IMR-90 (cell line): ENCODE measurements around the gene CNOT9.

Source experiments
- BHLHE40 ChIP-seq: fragments of 150-350 bp; IDR thresholded peaks from 2 replicates; pipeline ENCODE4 v1.6.1; 2016; ENCODE audit warnings: mild to moderate bottlenecking, low read depth, low read length
- CEBPB ChIP-seq: IDR thresholded peaks from 2 replicates; pipeline ENCODE4 v1.6.1; 2012; ENCODE audit warnings: low read depth, low read length, improper control_type of control experiment
- MAZ ChIP-seq: IDR thresholded peaks from 2 replicates; pipeline ENCODE4 v1.6.1; 2012; ENCODE audit warnings: low read depth, mild to moderate bottlenecking, low read length, improper control_type of control experiment, moderate library complexity, borderline replicate concordance
- POLR2A ChIP-seq: IDR thresholded peaks from 2 replicates; pipeline ENCODE4 v1.6.1; 2012; ENCODE audit warnings: mild to moderate bottlenecking, low read depth, low read length
- SMC3 ChIP-seq: fragments of 150-350 bp; IDR thresholded peaks from 2 replicates; pipeline ENCODE4 v1.6.1; 2016; ENCODE audit warnings: low read depth, mild to moderate bottlenecking, antibody characterized with exemption, low read length, moderate library complexity
- TF ChIP-seq, protein P1 (sequence below): conservative IDR thresholded peaks from 2 replicates; pipeline ENCODE4 v1.5.1; 2012; ENCODE audit warnings: mild to moderate bottlenecking, low read depth, low read length, improper control_type of control experiment
- TF ChIP-seq, protein P2 (sequence below): fragments of 150-350 bp; IDR thresholded peaks from 2 replicates; pipeline ENCODE4 v1.6.1; 2017; ENCODE audit warnings: mild to moderate bottlenecking, antibody characterized with exemption, low read length, low read depth

- TF ChIP-seq, protein P1, sequence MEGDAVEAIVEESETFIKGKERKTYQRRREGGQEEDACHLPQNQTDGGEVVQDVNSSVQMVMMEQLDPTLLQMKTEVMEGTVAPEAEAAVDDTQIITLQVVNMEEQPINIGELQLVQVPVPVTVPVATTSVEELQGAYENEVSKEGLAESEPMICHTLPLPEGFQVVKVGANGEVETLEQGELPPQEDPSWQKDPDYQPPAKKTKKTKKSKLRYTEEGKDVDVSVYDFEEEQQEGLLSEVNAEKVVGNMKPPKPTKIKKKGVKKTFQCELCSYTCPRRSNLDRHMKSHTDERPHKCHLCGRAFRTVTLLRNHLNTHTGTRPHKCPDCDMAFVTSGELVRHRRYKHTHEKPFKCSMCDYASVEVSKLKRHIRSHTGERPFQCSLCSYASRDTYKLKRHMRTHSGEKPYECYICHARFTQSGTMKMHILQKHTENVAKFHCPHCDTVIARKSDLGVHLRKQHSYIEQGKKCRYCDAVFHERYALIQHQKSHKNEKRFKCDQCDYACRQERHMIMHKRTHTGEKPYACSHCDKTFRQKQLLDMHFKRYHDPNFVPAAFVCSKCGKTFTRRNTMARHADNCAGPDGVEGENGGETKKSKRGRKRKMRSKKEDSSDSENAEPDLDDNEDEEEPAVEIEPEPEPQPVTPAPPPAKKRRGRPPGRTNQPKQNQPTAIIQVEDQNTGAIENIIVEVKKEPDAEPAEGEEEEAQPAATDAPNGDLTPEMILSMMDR = no peak
- no peak for TF ChIP-seq CEBPB
- no peak for TF ChIP-seq MAZ
- TF ChIP-seq, protein P2, sequence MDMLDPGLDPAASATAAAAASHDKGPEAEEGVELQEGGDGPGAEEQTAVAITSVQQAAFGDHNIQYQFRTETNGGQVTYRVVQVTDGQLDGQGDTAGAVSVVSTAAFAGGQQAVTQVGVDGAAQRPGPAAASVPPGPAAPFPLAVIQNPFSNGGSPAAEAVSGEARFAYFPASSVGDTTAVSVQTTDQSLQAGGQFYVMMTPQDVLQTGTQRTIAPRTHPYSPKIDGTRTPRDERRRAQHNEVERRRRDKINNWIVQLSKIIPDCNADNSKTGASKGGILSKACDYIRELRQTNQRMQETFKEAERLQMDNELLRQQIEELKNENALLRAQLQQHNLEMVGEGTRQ = no peak
- TF ChIP-seq POLR2A = no peak
- TF ChIP-seq SMC3 = no peak
- no peak for TF ChIP-seq BHLHE40
Observed at GRCh38 chr2:218546012-218546411, 22.6 kb upstream of the CNOT9 start.
